ENCODE results near the gene ARHGEF18.
"Not testable (repeated sequence)": the region's sequence is repeated elsewhere in the genome, so short reads cannot be mapped to it uniquely, and the experiment has no call there.

Gene ARHGEF18

GRCh38 chr19:7307590-7308218 is 41.0 kb upstream of the ARHGEF18 start:
- H3K9ac ChIP-seq (ENCODE audit: low read length): no peak overlapping the region
- TF ChIP-seq EZH2phosphoT487 (IDR thresholded peaks at IDR 0.05; ENCODE audit: low read depth) (no peak), CTCF (IDR thresholded peaks at IDR 0.05; ENCODE audit: low read depth, low read length) (no peak)
- H3K4me2 ChIP-seq (ENCODE audit: low read length): no peak overlapping the region
- H3K4me3 ChIP-seq (ENCODE audit: low read length): no peak overlapping the region
- no peaks in the 10 kb centered on the region for H3K79me2 ChIP-seq (ENCODE audit: low read length)
- no peaks in the 10 kb centered on the region for H4K20me1 ChIP-seq (ENCODE audit: insufficient read depth, low read length)
- no peaks in the 10 kb centered on the region for H3K36me3 ChIP-seq (replicated peaks; ENCODE audit: low read depth, low read length)
- no peak overlapping the region for H3K27ac ChIP-seq (ENCODE audit: low read length)
- no peaks in the 10 kb centered on the region for H3K4me1 ChIP-seq (ENCODE audit: low read length)
- no peaks in the 10 kb centered on the region for H3K9me3 ChIP-seq (ENCODE audit: insufficient read depth, low read length)
- no peak overlapping the region for H2AFZ ChIP-seq (ENCODE audit: low read depth, low read length)
- H3K27me3 ChIP-seq (ENCODE audit: low read depth, low read length): no peaks in the 10 kb centered on the region

- H3K4me2 ChIP-seq (ENCODE audit: low read length); H3K9ac ChIP-seq (ENCODE audit: low read length); H3K4me3 ChIP-seq (ENCODE audit: low read length); H3K9me3 ChIP-seq (ENCODE audit: insufficient read depth, low read length); H3K79me2 ChIP-seq (ENCODE audit: low read length); H3K27me3 ChIP-seq (ENCODE audit: low read depth, low read length); H2AFZ ChIP-seq (ENCODE audit: low read depth, low read length); H4K20me1 ChIP-seq (ENCODE audit: insufficient read depth, low read length); H3K27ac ChIP-seq (ENCODE audit: low read length); H3K4me1 ChIP-seq (ENCODE audit: low read length); H3K36me3 ChIP-seq (replicated peaks; ENCODE audit: low read depth, low read length): not testable (repeated sequence)
Observed at GRCh38 chr19:7308327-7308726, 40.4 kb upstream of the ARHGEF18 start.

GRCh38 chr19:7311911-7312310 is 36.8 kb upstream of the ARHGEF18 start:
- H3K27ac ChIP-seq (ENCODE audit: low read length): no peak overlapping the region
- no peak overlapping the region for H3K9ac ChIP-seq (ENCODE audit: low read length)
- H3K36me3 ChIP-seq (replicated peaks; ENCODE audit: low read depth, low read length): no peaks in the 10 kb centered on the region
- H3K27me3 ChIP-seq (ENCODE audit: low read depth, low read length): no peaks in the 10 kb centered on the region
- no peaks in the 10 kb centered on the region for H3K79me2 ChIP-seq (ENCODE audit: low read length)
- TF ChIP-seq EZH2phosphoT487 (IDR thresholded peaks at IDR 0.05; ENCODE audit: low read depth) (no peak), CTCF (IDR thresholded peaks at IDR 0.05; ENCODE audit: low read depth, low read length) (no peak)
- no peaks in the 10 kb centered on the region for H3K4me1 ChIP-seq (ENCODE audit: low read length)
- no peaks in the 10 kb centered on the region for H3K9me3 ChIP-seq (ENCODE audit: insufficient read depth, low read length)
- H3K4me3 ChIP-seq (ENCODE audit: low read length): no peak overlapping the region
- no peaks in the 10 kb centered on the region for H4K20me1 ChIP-seq (ENCODE audit: insufficient read depth, low read length)
- no peak overlapping the region for H2AFZ ChIP-seq (ENCODE audit: low read depth, low read length)
- no peak overlapping the region for H3K4me2 ChIP-seq (ENCODE audit: low read length)

GRCh38 chr19:7312816-7313215 is 35.9 kb upstream of the ARHGEF18 start:
- TF ChIP-seq EZH2phosphoT487 (IDR thresholded peaks at IDR 0.05; ENCODE audit: low read depth) (no peak), CTCF (IDR thresholded peaks at IDR 0.05; ENCODE audit: low read depth, low read length) (no peak)
- Histone ChIP-seq H4K20me1 (ENCODE audit: insufficient read depth, low read length) (no peaks in the 10 kb centered on the region), H2AFZ (ENCODE audit: low read depth, low read length) (no peak overlapping the region)

More at GRCh38 chr19:7312816-7313215, 35.9 kb upstream of the ARHGEF18 start:
- Histone ChIP-seq H3K36me3 (replicated peaks; ENCODE audit: low read depth, low read length) (no peaks in the 10 kb centered on the region), H3K27me3 (ENCODE audit: low read depth, low read length) (no peaks in the 10 kb centered on the region), H3K4me1 (ENCODE audit: low read length) (no peaks in the 10 kb centered on the region), H3K27ac (ENCODE audit: low read length) (no peak overlapping the region), H3K9ac (ENCODE audit: low read length) (no peak overlapping the region), H3K79me2 (ENCODE audit: low read length) (no peaks in the 10 kb centered on the region), H3K9me3 (ENCODE audit: insufficient read depth, low read length) (no peaks in the 10 kb centered on the region), H3K4me2 (ENCODE audit: low read length) (no peak overlapping the region), H3K4me3 (ENCODE audit: low read length) (no peak overlapping the region)

Data from OCI-LY3 (cell line).